ENCODE data around the gene INTS11. TPM values are rescaled to one million over a fixed set of nuclear protein-coding genes. Genes with fewer than 3 reads are reported as not detected.

INTS11 gene
- polyA plus RNA-seq, 1 donor from 2014 or later = 65.8 TPM

- H3K4me1 Mint-ChIP-seq = peaks cover 9 to 14% (median 10%) of the 10 kb centered on the region in 3 donors
- no peaks in the 10 kb centered on the region for H3K9me3 Mint-ChIP-seq
- peak overlapping the region in 1 of 3 donors; percentile 71 for H3K27ac Mint-ChIP-seq
- H3K36me3 Mint-ChIP-seq = no peaks in the 10 kb centered on the region
- H3K27me3 Mint-ChIP-seq = no peaks in the 10 kb centered on the region
- peak overlapping the region in 3 of 4 donors; percentile 50 to 72 (median 51) for H3K4me3 Mint-ChIP-seq
These were observed 13.9 kb downstream of the INTS11 start for GRCh38 chr1:1310476-1311053.

- H3K36me3 Mint-ChIP-seq = no peaks in the 10 kb centered on the region
- H3K4me1 Mint-ChIP-seq = peaks cover 10 to 16% (median 12%) of the 10 kb centered on the region in 3 donors
- H3K4me3 Mint-ChIP-seq = peak overlapping the region; percentile 17 to 72 (median 46)
- no peaks in the 10 kb centered on the region for H3K9me3 Mint-ChIP-seq
- H3K27ac Mint-ChIP-seq = peak overlapping the region in 1 of 3 donors; percentile 71
- no peaks in the 10 kb centered on the region for H3K27me3 Mint-ChIP-seq
These were observed 14.4 kb downstream of the INTS11 start for GRCh38 chr1:1310109-1310385.

DNA sequence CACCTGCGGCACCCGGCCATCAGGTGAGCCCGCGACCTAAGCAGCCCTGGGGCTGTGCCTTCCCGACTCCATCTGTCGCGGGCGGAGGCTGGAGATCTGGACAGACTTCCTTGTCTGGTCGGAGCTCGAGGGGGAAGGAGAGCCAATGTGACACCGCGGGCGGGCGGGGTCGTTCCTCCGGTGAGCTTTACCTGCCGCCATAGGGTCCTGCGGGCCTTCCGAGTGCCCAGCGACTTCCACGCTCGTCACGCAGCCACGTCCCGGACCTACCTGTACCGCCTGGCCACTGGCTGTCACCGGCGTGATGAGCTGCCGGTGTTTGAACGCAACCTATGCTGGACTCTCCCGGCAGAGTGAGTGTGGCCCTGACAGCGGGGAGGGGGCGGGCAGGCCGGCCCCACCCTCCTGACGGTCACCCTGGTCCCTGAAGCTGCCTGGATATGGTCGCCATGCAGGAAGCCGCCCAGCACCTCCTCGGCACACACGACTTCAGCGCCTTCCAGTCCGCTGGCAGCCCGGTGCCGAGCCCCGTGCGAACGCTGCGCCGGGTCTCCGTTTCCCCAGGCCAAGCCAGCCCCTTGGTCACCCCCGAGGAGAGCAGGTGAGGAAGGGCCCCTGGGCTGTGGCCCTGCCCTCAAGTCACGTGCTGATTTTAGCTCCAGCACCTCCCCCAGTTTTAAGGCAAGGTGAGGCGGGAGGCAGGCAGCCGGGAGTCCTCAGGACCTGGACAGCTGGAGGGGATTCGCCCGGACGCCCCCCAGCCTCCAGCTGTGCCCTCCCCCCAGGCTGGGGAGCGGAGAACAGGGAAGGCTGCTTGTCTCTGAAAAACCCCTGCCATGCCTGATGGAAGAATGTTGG, 15.0 kb downstream of the INTS11 start:
- Mint-ChIP-seq H3K27me3 (no peaks in the 10 kb centered on the region), H3K9me3 (no peaks in the 10 kb centered on the region), H3K36me3 (no peaks in the 10 kb centered on the region), H3K4me1 (peaks cover 12 to 20% (median 13%) of the 10 kb centered on the region in 3 donors), H3K4me3 (peak overlapping the region; percentile 72 to 85 (median 78)), H3K27ac (peak overlapping the region in 2 of 3 donors; percentile 39 to 71)

DNA sequence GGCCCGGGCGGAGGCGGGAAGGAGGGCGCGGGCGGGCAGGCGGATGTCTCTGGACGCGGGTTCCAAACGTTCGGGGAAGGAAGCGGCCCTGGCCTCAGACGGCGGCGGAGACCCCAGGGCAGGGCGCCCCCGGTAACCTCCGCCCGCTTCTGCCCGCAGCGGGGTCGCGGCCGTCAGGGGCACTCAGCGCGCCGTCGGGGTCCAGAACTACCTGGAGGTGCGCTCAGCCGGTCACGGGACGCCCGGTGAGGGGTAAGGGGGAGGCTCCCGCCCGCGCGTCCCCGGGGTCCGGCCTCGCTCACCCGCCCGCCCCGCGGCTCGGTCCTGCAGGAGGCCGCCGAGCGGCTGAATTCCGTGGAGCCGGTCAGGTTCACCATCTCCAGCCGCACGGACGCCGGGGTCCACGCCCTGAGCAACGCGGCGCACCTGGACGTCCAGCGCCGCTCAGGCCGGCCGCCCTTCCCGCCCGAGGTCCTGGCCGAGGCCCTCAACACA, 15.7 kb downstream of the INTS11 start:
- Mint-ChIP-seq H3K27me3 (no peaks in the 10 kb centered on the region), H3K4me1 (peaks cover 12 to 20% (median 13%) of the 10 kb centered on the region in 3 donors), H3K9me3 (no peaks in the 10 kb centered on the region), H3K36me3 (no peaks in the 10 kb centered on the region), H3K4me3 (peak overlapping the region; percentile 87 to 95 (median 94)), H3K27ac (peak overlapping the region; percentile 62 to 99 (median 88))

GRCh38 chr1:1307923-1308755, 16.3 kb downstream of the INTS11 start, which contains the start of the genes ACAP3 and PUSL1:
ACAP3 (minus strand) TSS chr1:1307930; CDS start chr1:1307815, 115 bp downstream.
PUSL1 (plus strand) TSS chr1:1308597; CDS start chr1:1308644, 47 bp downstream.
- Mint-ChIP-seq H3K27ac (peak within 1 kb of the TSS; percentile 62 to 99 (median 97)), H3K36me3 (no peaks in the 10 kb centered on the region), H3K27me3 (no peaks in the 10 kb centered on the region), H3K4me1 (peaks cover 12 to 18% (median 13%) of the 10 kb centered on the region in 3 donors), H3K4me3 (peak within 1 kb of the TSS; percentile 87 to 96 (median 94)), H3K9me3 (no peaks in the 10 kb centered on the region)

DNA sequence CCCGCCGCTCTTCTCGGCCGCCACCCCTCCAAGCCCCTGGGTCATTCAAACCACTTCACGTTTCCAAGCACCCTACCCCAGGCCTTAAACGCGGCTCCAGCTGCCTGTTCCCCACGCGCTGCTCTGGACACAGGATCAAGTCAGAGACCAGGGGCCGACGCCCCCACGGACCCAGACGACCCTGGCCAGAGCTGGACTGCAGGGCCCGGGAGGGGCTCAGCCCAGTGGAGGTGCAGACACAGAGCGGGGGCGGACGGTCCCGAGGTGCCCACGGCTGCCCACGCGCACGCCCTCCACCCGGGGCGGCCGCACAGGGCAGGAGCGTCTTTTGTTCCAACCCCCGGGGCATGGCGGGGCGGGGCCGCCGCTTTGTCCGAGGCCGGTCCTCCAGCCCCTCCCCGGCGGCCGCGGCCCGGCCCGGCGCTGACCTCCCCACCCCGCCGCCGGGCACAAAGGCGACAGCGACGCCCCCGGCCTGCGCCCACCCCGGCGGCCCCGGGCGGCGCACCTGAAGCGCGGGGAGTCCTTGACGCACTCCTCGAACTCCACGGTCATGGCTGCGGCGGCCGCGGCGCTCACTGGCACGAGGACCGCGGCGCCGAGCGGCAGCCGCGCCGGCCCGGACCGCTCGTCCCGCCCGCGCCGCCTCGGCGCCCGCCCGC, 17.1 kb downstream of the INTS11 start:
- Mint-ChIP-seq H3K4me3 (peak overlapping the region; percentile 87 to 96 (median 94)), H3K9me3 (no peaks in the 10 kb centered on the region), H3K4me1 (peaks cover 12 to 18% (median 13%) of the 10 kb centered on the region in 3 donors), H3K27ac (peak overlapping the region in 2 of 3 donors; percentile 81 to 95), H3K36me3 (no peaks in the 10 kb centered on the region), H3K27me3 (no peaks in the 10 kb centered on the region)

GRCh38 chr1:1306661-1307260, 17.7 kb downstream of the INTS11 start:
- peak overlapping the region; percentile 87 to 96 (median 94) for H3K4me3 Mint-ChIP-seq
- H3K27me3 Mint-ChIP-seq = no peaks in the 10 kb centered on the region
- H3K4me1 Mint-ChIP-seq = peaks cover 12 to 18% (median 13%) of the 10 kb centered on the region in 3 donors
- H3K27ac Mint-ChIP-seq = peak overlapping the region in 2 of 3 donors; percentile 81 to 95
- no peaks in the 10 kb centered on the region for H3K36me3 Mint-ChIP-seq
- H3K9me3 Mint-ChIP-seq = no peaks in the 10 kb centered on the region

GRCh38 chr1:1306070-1306660, 18.3 kb downstream of the INTS11 start:
- Mint-ChIP-seq H3K27me3 (no peaks in the 10 kb centered on the region), H3K27ac (peak overlapping the region in 2 of 3 donors; percentile 81 to 95), H3K36me3 (no peaks in the 10 kb centered on the region), H3K9me3 (no peaks in the 10 kb centered on the region), H3K4me1 (peaks cover 12 to 18% (median 13%) of the 10 kb centered on the region in 3 donors), H3K4me3 (peak overlapping the region; percentile 87 to 96 (median 94))

- Mint-ChIP-seq H3K4me1 (peaks cover 12 to 18% (median 13%) of the 10 kb centered on the region in 3 donors), H3K4me3 (peak overlapping the region; percentile 87 to 96 (median 94))
These were observed 19.0 kb downstream of the INTS11 start for GRCh38 chr1:1305300-1306069.

GRCh38 chr1:1304331-1305299, 19.8 kb downstream of the INTS11 start:
- Mint-ChIP-seq H3K27ac (peak overlapping the region; percentile 84 to 95 (median 87)), H3K36me3 (no peaks in the 10 kb centered on the region), H3K4me1 (peaks cover 13 to 18% (median 18%) of the 10 kb centered on the region in 3 donors), H3K27me3 (no peaks in the 10 kb centered on the region), H3K4me3 (peak overlapping the region; percentile 87 to 96 (median 94)), H3K9me3 (no peaks in the 10 kb centered on the region)

More at GRCh38 chr1:1305300-1306069, 19.0 kb downstream of the INTS11 start:
- H3K27me3 Mint-ChIP-seq = no peaks in the 10 kb centered on the region
- H3K9me3 Mint-ChIP-seq = no peaks in the 10 kb centered on the region
- H3K27ac Mint-ChIP-seq = peak overlapping the region; percentile 84 to 95 (median 87)
- no peaks in the 10 kb centered on the region for H3K36me3 Mint-ChIP-seq

DNA sequence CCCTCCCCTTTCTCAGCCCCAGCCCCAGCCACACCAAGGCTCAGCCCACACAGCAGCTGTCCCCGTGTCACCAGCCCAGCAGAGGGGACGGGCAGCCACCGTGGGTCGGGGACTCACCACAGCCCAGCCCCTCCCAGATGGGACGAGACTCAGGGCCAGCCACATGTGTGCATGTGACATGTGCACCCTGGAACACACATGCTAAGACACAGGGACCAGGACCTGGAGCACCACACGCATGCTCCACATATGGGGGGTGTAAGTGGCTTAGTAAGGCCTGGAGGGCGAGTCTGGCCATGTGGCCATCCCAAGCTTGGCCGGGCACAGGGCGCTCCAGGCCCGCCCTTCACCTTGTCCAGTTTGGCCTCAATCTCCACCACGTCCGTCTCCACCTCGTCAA, 20.7 kb downstream of the INTS11 start:
- H3K36me3 Mint-ChIP-seq = no peaks in the 10 kb centered on the region
- H3K4me3 Mint-ChIP-seq = no peak overlapping the region
- no peak overlapping the region for H3K27ac Mint-ChIP-seq
- H3K9me3 Mint-ChIP-seq = no peaks in the 10 kb centered on the region
- peaks cover 13 to 18% (median 16%) of the 10 kb centered on the region in 3 donors for H3K4me1 Mint-ChIP-seq
- H3K27me3 Mint-ChIP-seq = no peaks in the 10 kb centered on the region

GRCh38 chr1:1302951-1303509, 21.4 kb downstream of the INTS11 start:
- no peaks in the 10 kb centered on the region for H3K36me3 Mint-ChIP-seq
- no peaks in the 10 kb centered on the region for H3K27me3 Mint-ChIP-seq
- no peak overlapping the region for H3K4me3 Mint-ChIP-seq
- no peaks in the 10 kb centered on the region for H3K9me3 Mint-ChIP-seq
- H3K4me1 Mint-ChIP-seq = peaks cover 13 to 18% (median 16%) of the 10 kb centered on the region in 3 donors
- H3K27ac Mint-ChIP-seq = no peak overlapping the region

All from IgD-negative memory B cell (primary cell).